IMR-90 (cell line): ENCODE measurements around the gene TNNT1. TPM values are rescaled to one million over a fixed set of nuclear protein-coding genes. Genes with fewer than 3 reads are reported as not detected.

Experiments
- ATAC-seq: fragments of 200-7000 bp; cut with Tn5 transposase; 2 replicates; pipeline ENCODE4 v1.9.1; 2020; ENCODE audit warnings: low read depth, mild to moderate bottlenecking, moderate library complexity
- BruUV-seq: library from RNA; stranded (reverse); fragments of 400-500 nt; replicated peaks from 2 replicates; lab custom pipeline; 2021; lab: Mats Ljungman, UMichigan
- CTCF ChIA-PET: fragments of 300-600 bp; formaldehyde crosslinking; extraction: SDS; loops from one replicate; lab custom pipeline; 2021; ENCODE audit warnings: antibody characterized with exemption; lab: Yijun Ruan, JAX
- POLR2A ChIA-PET: fragments of 300-600 bp; sonication (Branson Sonifier 250); formaldehyde crosslinking; loops from one replicate; lab custom pipeline; 2022; ENCODE audit warnings: antibody characterized with exemption; ENCODE audit not compliant: unreplicated experiment; lab: Charles Lee
- DNase-seq: peaks from one replicate; pipeline ENCODE4 v3.0.0; 2013
- H2AFZ ChIP-seq: replicated peaks from 2 replicates; pipeline ENCODE3; 2013; ENCODE audit warnings: low read length, mild to moderate bottlenecking; ENCODE audit not compliant: poor library complexity
- H2AK5ac ChIP-seq: 2 replicates; pipeline ENCODE4 v1.6.1; 2013; ENCODE audit warnings: low read depth, low read length, inconsistent platforms
- H2AK9ac ChIP-seq: replicated peaks from 2 replicates; pipeline ENCODE3; 2013; ENCODE audit warnings: mild to moderate bottlenecking, low read depth, low read length, moderate library complexity; ENCODE audit not compliant: poor library complexity
- H2BK120ac ChIP-seq: 2 replicates; pipeline ENCODE4 v1.6.1; 2013; ENCODE audit warnings: low read depth, low read length, inconsistent platforms
- H2BK15ac ChIP-seq: 3 replicates; pipeline ENCODE4 v1.6.1; 2013; ENCODE audit warnings: low read depth, low read length, inconsistent platforms
- H2BK20ac ChIP-seq: 2 replicates; pipeline ENCODE4 v1.6.1; 2013; ENCODE audit warnings: low read depth, mild to moderate bottlenecking, inconsistent platforms, low read length, moderate library complexity
- H2BK5ac ChIP-seq: 2 replicates; pipeline ENCODE4 v1.6.1; 2013; ENCODE audit warnings: mild to moderate bottlenecking, low read depth, low read length, inconsistent platforms; ENCODE audit not compliant: poor library complexity, severe bottlenecking
- H3K14ac ChIP-seq: replicated peaks from 2 replicates; pipeline ENCODE4 v1.6.1; 2013; ENCODE audit warnings: low read depth, low read length, inconsistent platforms
- H3K18ac ChIP-seq: 2 replicates; pipeline ENCODE4 v1.6.1; 2013; ENCODE audit warnings: low read depth, low read length, control low read depth
- H3K23ac ChIP-seq: 2 replicates; pipeline ENCODE4 v1.6.1; 2013; ENCODE audit warnings: low read depth, low read length, inconsistent platforms
- H3K27ac ChIP-seq: 2 replicates; pipeline ENCODE4 v1.5.1; 2013; ENCODE audit warnings: mild to moderate bottlenecking, control low read depth, low read length; ENCODE audit not compliant: insufficient read depth
- H3K27me3 ChIP-seq: 2 replicates; pipeline ENCODE4 v1.6.1; 2013; ENCODE audit warnings: low read length; ENCODE audit not compliant: control insufficient read depth, insufficient read depth
- H3K36me3 ChIP-seq: 2 replicates; pipeline ENCODE4 v1.6.1; 2013; ENCODE audit warnings: low read length, mixed read lengths; ENCODE audit not compliant: control insufficient read depth, insufficient read depth
- H3K4ac ChIP-seq: 2 replicates; pipeline ENCODE4 v1.6.1; 2013; ENCODE audit warnings: low read depth, low read length, inconsistent platforms
- H3K4me1 ChIP-seq: 2 replicates; pipeline ENCODE4 v1.6.1; 2013; ENCODE audit warnings: low read length, mixed read lengths; ENCODE audit not compliant: control insufficient read depth, insufficient read depth
- H3K4me2 ChIP-seq: 2 replicates; pipeline ENCODE4 v1.6.1; 2013; ENCODE audit warnings: low read depth, mild to moderate bottlenecking, control low read depth, low read length, moderate library complexity
- H3K4me3 ChIP-seq: 2 replicates; pipeline ENCODE4 v1.5.1; 2013; ENCODE audit warnings: low read depth, mild to moderate bottlenecking, control low read depth, low read length, moderate library complexity; ENCODE audit not compliant: insufficient read depth
- H3K56ac ChIP-seq: 2 replicates; pipeline ENCODE4 v1.6.1; 2013; ENCODE audit warnings: low read length, inconsistent platforms; ENCODE audit not compliant: insufficient read depth; ENCODE audit errors: extremely low read depth
- H3K79me1 ChIP-seq, 2 experiments: 2 replicates each; pipeline ENCODE4 v1.6.1; 2013; ENCODE audit warnings: low read length in 2 of 2, inconsistent platforms in 1 of 2, low read depth in 1 of 2
- H3K9ac ChIP-seq: 2 replicates; pipeline ENCODE4 v1.6.1; 2013; ENCODE audit warnings: low read depth, low read length, control low read depth
- H3K9me1 ChIP-seq: 2 replicates; pipeline ENCODE4 v1.6.1; 2013; ENCODE audit warnings: low read length, inconsistent platforms; ENCODE audit not compliant: insufficient read depth
- H3K9me3 ChIP-seq: 2 replicates; pipeline ENCODE4 v1.6.1; 2013; ENCODE audit warnings: low read length; ENCODE audit not compliant: control insufficient read depth, insufficient read depth
- H4K20me1 ChIP-seq: 2 replicates; pipeline ENCODE4 v1.6.1; 2013; ENCODE audit warnings: low read length, inconsistent platforms; ENCODE audit not compliant: insufficient read depth
- H4K5ac ChIP-seq: 2 replicates; pipeline ENCODE4 v1.6.1; 2013; ENCODE audit warnings: mild to moderate bottlenecking, low read depth, low read length, control low read depth
- H4K8ac ChIP-seq, 2 experiments: 2 replicates each; pipeline ENCODE4 v1.6.1; 2013; ENCODE audit warnings: low read depth in 2 of 2, low read length in 2 of 2, control low read depth in 1 of 2, inconsistent platforms in 1 of 2
- H4K91ac ChIP-seq: 2 replicates; pipeline ENCODE4 v1.6.1; 2013; ENCODE audit warnings: low read depth, low read length, inconsistent platforms; ENCODE audit not compliant: insufficient read depth
- BHLHE40 ChIP-seq: fragments of 150-350 bp; IDR thresholded peaks from 2 replicates; pipeline ENCODE4 v1.6.1; 2016; ENCODE audit warnings: mild to moderate bottlenecking, low read depth, low read length
- CEBPB ChIP-seq: IDR thresholded peaks from 2 replicates; pipeline ENCODE4 v1.6.1; 2012; ENCODE audit warnings: low read depth, low read length, improper control_type of control experiment
- CHD1 ChIP-seq: IDR thresholded peaks from 2 replicates; pipeline ENCODE4 v1.6.1; 2012; ENCODE audit warnings: low read depth, low read length, improper control_type of control experiment
- FOS ChIP-seq: fragments of 150-350 bp; IDR thresholded peaks from 2 replicates; pipeline ENCODE4 v1.6.1; 2016; ENCODE audit warnings: low read depth, low read length
- MAFK ChIP-seq: IDR thresholded peaks from 2 replicates; pipeline ENCODE4 v1.6.1; 2012; ENCODE audit warnings: low read depth, low read length, improper control_type of control experiment
- MAZ ChIP-seq: IDR thresholded peaks from 2 replicates; pipeline ENCODE4 v1.6.1; 2012; ENCODE audit warnings: low read depth, mild to moderate bottlenecking, low read length, improper control_type of control experiment, moderate library complexity, borderline replicate concordance
- MXI1 ChIP-seq: IDR thresholded peaks from 2 replicates; pipeline ENCODE4 v1.6.1; 2012; ENCODE audit warnings: low read depth, mild to moderate bottlenecking, low read length, moderate library complexity, borderline replicate concordance
- NFE2L2 ChIP-seq: fragments of 150-350 bp; IDR thresholded peaks from 2 replicates; pipeline ENCODE4 v1.6.1; 2016; ENCODE audit warnings: low read depth, mild to moderate bottlenecking, low read length
- POLR2A ChIP-seq: IDR thresholded peaks from 2 replicates; pipeline ENCODE4 v1.6.1; 2012; ENCODE audit warnings: mild to moderate bottlenecking, low read depth, low read length
- RAD21 ChIP-seq: IDR thresholded peaks from 2 replicates; pipeline ENCODE4 v1.6.1; 2012; ENCODE audit warnings: low read length, improper control_type of control experiment
- RCOR1 ChIP-seq: IDR thresholded peaks from 2 replicates; pipeline ENCODE4 v1.6.1; 2012; ENCODE audit warnings: mild to moderate bottlenecking, low read length, improper control_type of control experiment; ENCODE audit not compliant: insufficient replicate concordance
- RFX5 ChIP-seq: IDR thresholded peaks from 2 replicates; pipeline ENCODE4 v1.8.0; 2012; ENCODE audit warnings: low read depth, mild to moderate bottlenecking, low read length, moderate library complexity
- SMC3 ChIP-seq: fragments of 150-350 bp; IDR thresholded peaks from 2 replicates; pipeline ENCODE4 v1.6.1; 2016; ENCODE audit warnings: low read depth, mild to moderate bottlenecking, antibody characterized with exemption, low read length, moderate library complexity
- USF2 ChIP-seq: fragments of 150-350 bp; IDR thresholded peaks from 2 replicates; pipeline ENCODE4 v1.6.1; 2017; ENCODE audit warnings: mild to moderate bottlenecking, antibody characterized with exemption, low read length, low read depth
- WGBS, 2 experiments: methylation state at CpG; one replicate each; pipeline versions ENCODE4 v1.1.5 to v1.1.7; 2013; ENCODE audit warnings: missing lambda C conversion rate in 2 of 2; ENCODE audit not compliant: insufficient read length in 1 of 2; ENCODE audit errors: extremely low coverage in 2 of 2; 5-methylcytosine and 5-hydroxymethylcytosine counted together
- dilution Hi-C: fragments of 300-500 bp; cut with HindIII; formaldehyde crosslinking; loops from one replicate; pipeline ENCODE4 v1.14.3; 2018; ENCODE audit warnings: low sequenced_read_pairs; ENCODE audit not compliant: unreplicated experiment
- in situ Hi-C: fragments of 300-500 bp; cut with MboI; formaldehyde crosslinking; loops from 3 replicates; pipeline ENCODE4 v1.14.3; 2019; ENCODE audit warnings: low sequenced_read_pairs, inconsistent platforms, mixed read lengths
- intact Hi-C: fragments of 100-400 bp; cut with micrococcal nuclease; formaldehyde crosslinking; loops from 2 replicates; pipeline ENCODE4 v1.10.0; 2022
- polyA plus RNA-seq, 3 experiments: library from polyadenylated mRNA; depleted of rRNA; stranded (reverse); fragments of >200 nt; gene quantifications; 2 replicates each; pipeline ENCODE4 v1.2.3, GENCODE V29; 2012; ENCODE audit warnings: low replicate concordance in 1 of 3
- total RNA-seq: library from RNA; depleted of rRNA; stranded (reverse); fragments of >200 nt; gene quantifications from 2 replicates; pipeline ENCODE4 v1.2.3, GENCODE V29; 2012
- TF ChIP-seq, protein P1 (sequence below): conservative IDR thresholded peaks from 2 replicates; pipeline ENCODE4 v1.5.1; 2012; ENCODE audit warnings: mild to moderate bottlenecking, low read depth, low read length, improper control_type of control experiment
- TF ChIP-seq, protein P2 (sequence below): fragments of 150-350 bp; IDR thresholded peaks from 2 replicates; pipeline ENCODE4 v1.6.1; 2016; ENCODE audit warnings: low read depth, mild to moderate bottlenecking, low read length, moderate library complexity, borderline replicate concordance

Gene TNNT1
- total and polyA plus RNA-seq, 2 of the 4 experiments (the other 2 are of a cell fraction): 1.3 to 2.6 TPM

- CTCF ChIA-PET: no interaction called here
- Histone ChIP-seq H3K56ac (no peak overlapping the region), H3K9me1 (no peaks in the 10 kb centered on the region), H4K8ac (no peak overlapping the region), H3K27me3 (no peaks in the 10 kb centered on the region), H3K27ac (no peak overlapping the region), H3K4me1 (no peaks in the 10 kb centered on the region), H3K4me3 (no peak overlapping the region), H3K4ac (no peak overlapping the region), H3K9ac (no peak overlapping the region), H3K9me3 (no peaks in the 10 kb centered on the region), H2AK5ac (no peak overlapping the region), H2AK9ac (no peak overlapping the region), H2BK120ac (no peak overlapping the region), H2BK15ac (no peak overlapping the region), H3K14ac (no peak overlapping the region), H3K36me3 (peaks cover 32% of the 10 kb centered on the region), H3K4me2 (no peak overlapping the region), H2BK20ac (no peak overlapping the region), H3K23ac (no peak overlapping the region), H4K91ac (no peak overlapping the region), H4K20me1 (peaks cover 3% of the 10 kb centered on the region), H3K18ac (no peak overlapping the region), H2AFZ (no peak overlapping the region), H4K5ac (no peak overlapping the region), H2BK5ac (no peak overlapping the region), H3K79me1 (peaks cover 0 to 17% of the 10 kb centered on the region in 2 experiments; a peak in 3 of 4 replicates)
- BruUV-seq: no TSS peak
- intact Hi-C loops: no loop called here
- TF ChIP-seq FOS: no peak
- TF ChIP-seq, protein P1, sequence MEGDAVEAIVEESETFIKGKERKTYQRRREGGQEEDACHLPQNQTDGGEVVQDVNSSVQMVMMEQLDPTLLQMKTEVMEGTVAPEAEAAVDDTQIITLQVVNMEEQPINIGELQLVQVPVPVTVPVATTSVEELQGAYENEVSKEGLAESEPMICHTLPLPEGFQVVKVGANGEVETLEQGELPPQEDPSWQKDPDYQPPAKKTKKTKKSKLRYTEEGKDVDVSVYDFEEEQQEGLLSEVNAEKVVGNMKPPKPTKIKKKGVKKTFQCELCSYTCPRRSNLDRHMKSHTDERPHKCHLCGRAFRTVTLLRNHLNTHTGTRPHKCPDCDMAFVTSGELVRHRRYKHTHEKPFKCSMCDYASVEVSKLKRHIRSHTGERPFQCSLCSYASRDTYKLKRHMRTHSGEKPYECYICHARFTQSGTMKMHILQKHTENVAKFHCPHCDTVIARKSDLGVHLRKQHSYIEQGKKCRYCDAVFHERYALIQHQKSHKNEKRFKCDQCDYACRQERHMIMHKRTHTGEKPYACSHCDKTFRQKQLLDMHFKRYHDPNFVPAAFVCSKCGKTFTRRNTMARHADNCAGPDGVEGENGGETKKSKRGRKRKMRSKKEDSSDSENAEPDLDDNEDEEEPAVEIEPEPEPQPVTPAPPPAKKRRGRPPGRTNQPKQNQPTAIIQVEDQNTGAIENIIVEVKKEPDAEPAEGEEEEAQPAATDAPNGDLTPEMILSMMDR: no peak
- no peak for TF ChIP-seq RAD21
- no peak for TF ChIP-seq RFX5
- no peak for TF ChIP-seq RCOR1
- no peak for TF ChIP-seq CEBPB
- TF ChIP-seq SMC3: no peak
- no peak for TF ChIP-seq POLR2A
- no peak for TF ChIP-seq MXI1
- no peak for TF ChIP-seq CHD1
- no peak for TF ChIP-seq MAFK
- TF ChIP-seq, protein P2, sequence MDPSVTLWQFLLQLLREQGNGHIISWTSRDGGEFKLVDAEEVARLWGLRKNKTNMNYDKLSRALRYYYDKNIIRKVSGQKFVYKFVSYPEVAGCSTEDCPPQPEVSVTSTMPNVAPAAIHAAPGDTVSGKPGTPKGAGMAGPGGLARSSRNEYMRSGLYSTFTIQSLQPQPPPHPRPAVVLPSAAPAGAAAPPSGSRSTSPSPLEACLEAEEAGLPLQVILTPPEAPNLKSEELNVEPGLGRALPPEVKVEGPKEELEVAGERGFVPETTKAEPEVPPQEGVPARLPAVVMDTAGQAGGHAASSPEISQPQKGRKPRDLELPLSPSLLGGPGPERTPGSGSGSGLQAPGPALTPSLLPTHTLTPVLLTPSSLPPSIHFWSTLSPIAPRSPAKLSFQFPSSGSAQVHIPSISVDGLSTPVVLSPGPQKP: no peak
- no peak for TF ChIP-seq NFE2L2
- TF ChIP-seq MAZ: no peak
- TF ChIP-seq BHLHE40: no peak
- TF ChIP-seq USF2: no peak
- WGBS, 2 experiments: no CpG with 5 or more reads among the region's 23 CpGs
- POLR2A ChIA-PET: no interaction called here
- in situ Hi-C loops: no loop called here
- DNase-seq: no peak
- ATAC-seq: no peak
- dilution Hi-C loops: no loop called here
These were observed 52.8 kb downstream of the TNNT1 start for GRCh38 chr19:55096061-55096701.
